ENCODE results near the gene VENTX.

Gene VENTX

DNA sequence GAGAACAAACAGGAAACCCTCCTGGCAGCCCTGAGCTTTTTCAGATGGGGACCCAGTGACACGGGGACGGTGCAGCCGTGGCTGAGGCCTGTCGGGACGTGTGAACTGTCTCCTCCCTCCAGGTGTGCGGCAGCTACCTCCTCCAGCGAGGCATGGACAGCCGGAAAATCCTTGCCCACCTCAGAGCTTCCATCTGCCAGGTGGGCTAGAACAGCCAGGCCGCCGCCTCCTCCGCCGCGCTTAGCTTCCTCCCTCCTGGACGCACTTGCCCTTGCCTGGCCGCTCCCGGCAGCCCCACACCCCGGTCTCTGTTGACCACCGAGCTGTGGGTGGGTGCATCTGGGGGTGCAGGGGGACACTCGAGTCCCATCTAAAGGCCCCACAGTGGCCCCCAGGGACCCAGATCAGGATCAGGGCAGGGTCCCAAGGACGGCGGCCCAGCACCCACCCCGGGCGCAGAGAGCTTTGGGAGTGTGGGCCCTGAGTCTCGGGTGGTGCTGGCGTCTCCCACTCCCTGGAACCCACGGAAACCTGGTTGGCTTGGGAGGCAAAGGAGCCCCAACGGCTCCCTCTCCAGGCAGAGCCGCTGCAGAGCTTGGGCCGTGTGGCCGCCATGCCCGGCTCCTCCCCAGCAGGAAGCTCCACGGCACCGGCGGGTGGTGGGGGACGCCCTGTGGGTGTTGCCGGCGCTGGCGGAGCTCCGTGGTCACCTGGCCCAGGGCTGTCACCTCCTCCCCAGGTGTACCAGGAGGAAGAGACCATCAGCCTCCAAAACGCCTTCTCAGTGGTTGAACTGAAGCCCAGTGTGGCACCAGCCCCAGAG lies 40.5 kb upstream of the VENTX start:
- ATAC-seq, result no peak
- no peak for TF ChIP-seq ZFP3 (CRISPR knock-in tag; IDR thresholded peaks at IDR 0.05)
- TF ChIP-seq, protein P1, sequence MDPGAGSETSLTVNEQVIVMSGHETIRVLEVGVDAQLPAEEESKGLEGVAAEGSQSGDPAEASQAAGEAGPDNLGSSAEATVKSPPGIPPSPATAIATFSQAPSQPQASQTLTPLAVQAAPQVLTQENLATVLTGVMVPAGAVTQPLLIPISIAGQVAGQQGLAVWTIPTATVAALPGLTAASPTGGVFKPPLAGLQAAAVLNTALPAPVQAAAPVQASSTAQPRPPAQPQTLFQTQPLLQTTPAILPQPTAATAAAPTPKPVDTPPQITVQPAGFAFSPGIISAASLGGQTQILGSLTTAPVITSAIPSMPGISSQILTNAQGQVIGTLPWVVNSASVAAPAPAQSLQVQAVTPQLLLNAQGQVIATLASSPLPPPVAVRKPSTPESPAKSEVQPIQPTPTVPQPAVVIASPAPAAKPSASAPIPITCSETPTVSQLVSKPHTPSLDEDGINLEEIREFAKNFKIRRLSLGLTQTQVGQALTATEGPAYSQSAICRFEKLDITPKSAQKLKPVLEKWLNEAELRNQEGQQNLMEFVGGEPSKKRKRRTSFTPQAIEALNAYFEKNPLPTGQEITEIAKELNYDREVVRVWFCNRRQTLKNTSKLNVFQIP (CRISPR knock-in tag; IDR thresholded peaks at IDR 0.05; ENCODE audit: borderline replicate concordance, low read depth), result no peak
- no peak for TF ChIP-seq PPARA (CRISPR knock-in tag; IDR thresholded peaks at IDR 0.05; ENCODE audit: borderline replicate concordance)
- TF ChIP-seq ARNTL (CRISPR knock-in tag; IDR thresholded peaks at IDR 0.05; ENCODE audit: borderline replicate concordance, low read depth), result no peak
- TF ChIP-seq RARB (CRISPR knock-in tag; IDR thresholded peaks at IDR 0.05), result no peak
- no peak for TF ChIP-seq SNAI2 (CRISPR knock-in tag; IDR thresholded peaks at IDR 0.05)
- TF ChIP-seq, protein P2, sequence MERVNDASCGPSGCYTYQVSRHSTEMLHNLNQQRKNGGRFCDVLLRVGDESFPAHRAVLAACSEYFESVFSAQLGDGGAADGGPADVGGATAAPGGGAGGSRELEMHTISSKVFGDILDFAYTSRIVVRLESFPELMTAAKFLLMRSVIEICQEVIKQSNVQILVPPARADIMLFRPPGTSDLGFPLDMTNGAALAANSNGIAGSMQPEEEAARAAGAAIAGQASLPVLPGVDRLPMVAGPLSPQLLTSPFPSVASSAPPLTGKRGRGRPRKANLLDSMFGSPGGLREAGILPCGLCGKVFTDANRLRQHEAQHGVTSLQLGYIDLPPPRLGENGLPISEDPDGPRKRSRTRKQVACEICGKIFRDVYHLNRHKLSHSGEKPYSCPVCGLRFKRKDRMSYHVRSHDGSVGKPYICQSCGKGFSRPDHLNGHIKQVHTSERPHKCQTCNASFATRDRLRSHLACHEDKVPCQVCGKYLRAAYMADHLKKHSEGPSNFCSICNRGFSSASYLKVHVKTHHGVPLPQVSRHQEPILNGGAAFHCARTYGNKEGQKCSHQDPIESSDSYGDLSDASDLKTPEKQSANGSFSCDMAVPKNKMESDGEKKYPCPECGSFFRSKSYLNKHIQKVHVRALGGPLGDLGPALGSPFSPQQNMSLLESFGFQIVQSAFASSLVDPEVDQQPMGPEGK (CRISPR knock-in tag; IDR thresholded peaks at IDR 0.05; ENCODE audit: borderline replicate concordance), result no peak
- TF ChIP-seq CSDC2 (CRISPR knock-in tag; IDR thresholded peaks at IDR 0.05), result no peak
- TF ChIP-seq, protein P3, sequence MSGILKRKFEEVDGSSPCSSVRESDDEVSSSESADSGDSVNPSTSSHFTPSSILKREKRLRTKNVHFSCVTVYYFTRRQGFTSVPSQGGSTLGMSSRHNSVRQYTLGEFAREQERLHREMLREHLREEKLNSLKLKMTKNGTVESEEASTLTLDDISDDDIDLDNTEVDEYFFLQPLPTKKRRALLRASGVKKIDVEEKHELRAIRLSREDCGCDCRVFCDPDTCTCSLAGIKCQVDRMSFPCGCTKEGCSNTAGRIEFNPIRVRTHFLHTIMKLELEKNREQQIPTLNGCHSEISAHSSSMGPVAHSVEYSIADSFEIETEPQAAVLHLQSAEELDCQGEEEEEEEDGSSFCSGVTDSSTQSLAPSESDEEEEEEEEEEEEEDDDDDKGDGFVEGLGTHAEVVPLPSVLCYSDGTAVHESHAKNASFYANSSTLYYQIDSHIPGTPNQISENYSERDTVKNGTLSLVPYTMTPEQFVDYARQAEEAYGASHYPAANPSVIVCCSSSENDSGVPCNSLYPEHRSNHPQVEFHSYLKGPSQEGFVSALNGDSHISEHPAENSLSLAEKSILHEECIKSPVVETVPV (CRISPR knock-in tag; IDR thresholded peaks at IDR 0.05), result no peak
- TF ChIP-seq BACH2 (CRISPR knock-in tag; IDR thresholded peaks at IDR 0.05; ENCODE audit: borderline replicate concordance), result no peak
- no peak for TF ChIP-seq TOX (CRISPR knock-in tag; IDR thresholded peaks at IDR 0.05; ENCODE audit: borderline replicate concordance)
- TF ChIP-seq ZNF70 (CRISPR knock-in tag; IDR thresholded peaks at IDR 0.05), result no peak
- TF ChIP-seq ZNF8 (CRISPR knock-in tag; IDR thresholded peaks at IDR 0.05), result no peak
- TF ChIP-seq TCF4 (CRISPR knock-in tag; IDR thresholded peaks at IDR 0.05; ENCODE audit: borderline replicate concordance), result no peak

DNA sequence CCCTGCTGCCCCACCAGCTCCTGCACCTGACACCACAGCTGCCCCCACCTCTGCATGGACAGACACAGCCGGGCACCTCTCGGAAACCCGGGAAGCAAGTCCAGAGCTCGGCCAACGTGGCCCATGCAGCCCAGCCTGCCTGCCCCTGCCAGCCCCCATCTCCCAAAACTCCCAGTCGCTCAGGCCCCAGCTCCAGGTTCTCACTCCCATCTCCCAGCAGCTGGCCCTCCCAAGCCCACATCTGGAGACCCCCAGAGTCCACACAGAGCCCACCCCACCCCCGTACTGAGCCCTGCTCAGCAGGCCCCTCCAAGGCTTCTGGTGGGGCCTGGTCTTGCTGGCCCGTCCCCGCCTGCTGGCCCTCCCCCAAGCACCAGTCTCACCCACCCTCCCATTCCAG lies 39.9 kb upstream of the VENTX start:
- TF ChIP-seq ZC3H10 (CRISPR knock-in tag; IDR thresholded peaks at IDR 0.05) (no peak), TOX (CRISPR knock-in tag; IDR thresholded peaks at IDR 0.05; ENCODE audit: borderline replicate concordance) (no peak), CSDC2 (CRISPR knock-in tag; IDR thresholded peaks at IDR 0.05) (no peak), ARNTL (CRISPR knock-in tag; IDR thresholded peaks at IDR 0.05; ENCODE audit: borderline replicate concordance, low read depth) (no peak)
- TF ChIP-seq, protein P3 (CRISPR knock-in tag; IDR thresholded peaks at IDR 0.05), result no peak
- TF ChIP-seq, protein P4, sequence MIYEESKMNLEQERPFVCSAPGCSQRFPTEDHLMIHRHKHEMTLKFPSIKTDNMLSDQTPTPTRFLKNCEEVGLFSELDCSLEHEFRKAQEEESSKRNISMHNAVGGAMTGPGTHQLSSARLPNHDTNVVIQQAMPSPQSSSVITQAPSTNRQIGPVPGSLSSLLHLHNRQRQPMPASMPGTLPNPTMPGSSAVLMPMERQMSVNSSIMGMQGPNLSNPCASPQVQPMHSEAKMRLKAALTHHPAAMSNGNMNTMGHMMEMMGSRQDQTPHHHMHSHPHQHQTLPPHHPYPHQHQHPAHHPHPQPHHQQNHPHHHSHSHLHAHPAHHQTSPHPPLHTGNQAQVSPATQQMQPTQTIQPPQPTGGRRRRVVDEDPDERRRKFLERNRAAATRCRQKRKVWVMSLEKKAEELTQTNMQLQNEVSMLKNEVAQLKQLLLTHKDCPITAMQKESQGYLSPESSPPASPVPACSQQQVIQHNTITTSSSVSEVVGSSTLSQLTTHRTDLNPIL (CRISPR knock-in tag; IDR thresholded peaks at IDR 0.05; ENCODE audit: low read depth), result no peak
- no peak for ATAC-seq

DNA sequence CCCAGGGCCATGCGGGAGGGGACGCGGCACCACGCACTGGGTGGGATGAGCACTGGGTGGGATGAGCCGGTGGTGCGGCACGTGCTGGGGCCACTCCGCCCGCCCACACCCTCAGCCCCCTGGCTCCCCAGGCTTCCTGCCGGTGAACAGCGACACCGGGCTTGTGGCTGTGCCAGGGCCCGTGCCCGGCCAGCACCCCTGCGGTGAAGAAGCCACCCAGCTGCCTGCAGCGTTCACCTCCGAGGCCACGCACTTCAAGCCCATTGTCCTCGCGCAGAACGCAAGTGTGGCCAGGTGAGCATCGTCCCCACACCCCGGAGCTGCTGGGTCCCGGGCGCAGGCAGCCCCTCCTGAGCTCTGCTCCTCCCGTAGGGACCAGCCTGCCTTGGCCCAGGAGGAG lies 39.4 kb upstream of the VENTX start:
- TF ChIP-seq CSDC2 (CRISPR knock-in tag; IDR thresholded peaks at IDR 0.05), result no peak
- no peak for ATAC-seq

DNA sequence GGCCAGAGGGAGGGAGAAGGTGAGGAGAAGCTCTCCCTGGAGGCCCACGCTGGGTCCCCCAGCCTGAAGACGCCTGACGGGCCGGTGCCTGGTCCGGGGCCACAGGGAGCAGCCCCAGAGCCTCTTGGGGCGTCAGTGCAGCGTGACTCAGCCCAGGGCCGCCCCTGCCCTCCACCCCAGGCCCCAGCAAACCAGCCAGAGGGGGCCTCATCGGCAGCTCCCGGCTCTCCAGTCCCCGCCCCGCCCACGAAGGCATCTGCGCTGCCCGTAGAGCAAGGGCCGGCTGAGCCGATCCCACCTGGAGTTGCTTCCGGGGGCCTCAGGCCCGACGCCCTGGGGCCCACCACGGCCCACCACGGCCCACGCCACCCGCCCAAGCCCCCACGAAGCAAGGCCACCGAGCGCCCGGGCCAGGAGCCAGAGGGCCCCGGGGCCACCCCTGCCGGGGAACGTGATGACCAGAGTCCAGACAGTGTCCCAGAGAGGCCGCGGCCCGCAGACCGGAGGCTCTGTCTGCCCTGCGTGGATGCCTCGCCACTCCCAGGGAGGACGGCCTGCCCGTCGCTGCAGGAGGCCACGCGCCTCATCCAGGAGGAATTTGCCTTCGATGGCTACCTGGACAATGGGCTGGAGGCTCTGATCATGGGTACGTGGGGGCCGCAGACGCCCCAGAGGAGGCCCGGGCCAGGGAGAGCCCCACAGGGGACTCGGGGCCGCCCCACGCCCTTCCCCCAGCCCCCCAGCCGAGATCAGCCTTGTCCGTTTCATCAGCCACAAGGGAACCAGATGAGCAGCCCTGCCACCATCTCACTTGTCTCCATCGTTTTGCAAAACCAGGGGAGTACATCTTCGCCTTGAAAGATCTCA lies 38.8 kb upstream of the VENTX start:
- ATAC-seq, result no peak
- TF ChIP-seq RARB (CRISPR knock-in tag; IDR thresholded peaks at IDR 0.05), result no peak
- TF ChIP-seq GLIS3 (CRISPR knock-in tag; IDR thresholded peaks at IDR 0.05), result no peak
- TF ChIP-seq, protein P5, sequence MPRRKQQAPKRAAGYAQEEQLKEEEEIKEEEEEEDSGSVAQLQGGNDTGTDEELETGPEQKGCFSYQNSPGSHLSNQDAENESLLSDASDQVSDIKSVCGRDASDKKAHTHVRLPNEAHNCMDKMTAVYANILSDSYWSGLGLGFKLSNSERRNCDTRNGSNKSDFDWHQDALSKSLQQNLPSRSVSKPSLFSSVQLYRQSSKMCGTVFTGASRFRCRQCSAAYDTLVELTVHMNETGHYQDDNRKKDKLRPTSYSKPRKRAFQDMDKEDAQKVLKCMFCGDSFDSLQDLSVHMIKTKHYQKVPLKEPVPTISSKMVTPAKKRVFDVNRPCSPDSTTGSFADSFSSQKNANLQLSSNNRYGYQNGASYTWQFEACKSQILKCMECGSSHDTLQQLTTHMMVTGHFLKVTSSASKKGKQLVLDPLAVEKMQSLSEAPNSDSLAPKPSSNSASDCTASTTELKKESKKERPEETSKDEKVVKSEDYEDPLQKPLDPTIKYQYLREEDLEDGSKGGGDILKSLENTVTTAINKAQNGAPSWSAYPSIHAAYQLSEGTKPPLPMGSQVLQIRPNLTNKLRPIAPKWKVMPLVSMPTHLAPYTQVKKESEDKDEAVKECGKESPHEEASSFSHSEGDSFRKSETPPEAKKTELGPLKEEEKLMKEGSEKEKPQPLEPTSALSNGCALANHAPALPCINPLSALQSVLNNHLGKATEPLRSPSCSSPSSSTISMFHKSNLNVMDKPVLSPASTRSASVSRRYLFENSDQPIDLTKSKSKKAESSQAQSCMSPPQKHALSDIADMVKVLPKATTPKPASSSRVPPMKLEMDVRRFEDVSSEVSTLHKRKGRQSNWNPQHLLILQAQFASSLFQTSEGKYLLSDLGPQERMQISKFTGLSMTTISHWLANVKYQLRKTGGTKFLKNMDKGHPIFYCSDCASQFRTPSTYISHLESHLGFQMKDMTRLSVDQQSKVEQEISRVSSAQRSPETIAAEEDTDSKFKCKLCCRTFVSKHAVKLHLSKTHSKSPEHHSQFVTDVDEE (CRISPR knock-in tag; IDR thresholded peaks at IDR 0.05), result no peak
- no peak for TF ChIP-seq ZFP30 (CRISPR knock-in tag; IDR thresholded peaks at IDR 0.05)
- TF ChIP-seq ISL1 (CRISPR knock-in tag; IDR thresholded peaks at IDR 0.05), result no peak
- no peak for TF ChIP-seq ZC3H10 (CRISPR knock-in tag; IDR thresholded peaks at IDR 0.05)
- TF ChIP-seq ARNTL (CRISPR knock-in tag; IDR thresholded peaks at IDR 0.05; ENCODE audit: borderline replicate concordance, low read depth), result no peak
- no peak for TF ChIP-seq ZNF8 (CRISPR knock-in tag; IDR thresholded peaks at IDR 0.05)
- TF ChIP-seq, protein P1 (CRISPR knock-in tag; IDR thresholded peaks at IDR 0.05; ENCODE audit: borderline replicate concordance, low read depth), result no peak
- TF ChIP-seq BACH2 (CRISPR knock-in tag; IDR thresholded peaks at IDR 0.05; ENCODE audit: borderline replicate concordance), result no peak
- no peak for TF ChIP-seq TCF4 (CRISPR knock-in tag; IDR thresholded peaks at IDR 0.05; ENCODE audit: borderline replicate concordance)

Data from SK-N-SH treated with all-trans-retinoic acid at 6 μM for 48 hours (cell line).